Esophagus muscularis mucosa (tissue), 4 donors: ENCODE measurements around the gene MED13L. TPM values are rescaled to one million over a fixed set of nuclear protein-coding genes. Genes with fewer than 3 reads are reported as not detected.

Experiments
- DNase-seq: peaks from one replicate; pipeline ENCODE4 v3.0.0-alpha.2; 2017; ENCODE audit errors: extremely low spot score
- H3K27ac ChIP-seq, 4 donors: fragments of 200-600 bp; sonication (generic); replicated peaks in 1 of 4; 1 replicate in 3 of 4; 2 replicates in 1 of 4; pipeline ENCODE4 v1.5.1; 2016 to 2019; ENCODE audit warnings: mild to moderate bottlenecking in 1 of 4
- H3K27me3 ChIP-seq, 4 donors: fragments of 200-600 bp; sonication (generic); one replicate each; pipeline versions ENCODE4 v1.5.1 to v1.6.0; 2016 to 2019
- H3K36me3 ChIP-seq, 4 donors: fragments of 200-600 bp; sonication (generic); one replicate each; pipeline ENCODE4 v1.5.1; 2016 to 2019
- H3K4me1 ChIP-seq, 4 donors: fragments of 200-600 bp; sonication (generic); one replicate each; pipeline ENCODE4 v1.5.1; 2016 to 2019
- H3K4me3 ChIP-seq, 4 donors: fragments of 200-600 bp; sonication (generic); 1 replicate in 2 of 4; 2 replicates in 2 of 4; pipeline ENCODE4 v1.5.1; 2016 to 2019; ENCODE audit warnings: mild to moderate bottlenecking in 4 of 4, moderate library complexity in 1 of 4
- H3K9me3 ChIP-seq, 4 donors: fragments of 200-600 bp; sonication (generic); 1 replicate in 3 of 4; 2 replicates in 1 of 4; pipeline ENCODE4 v1.5.1; 2016 to 2019
- CTCF ChIP-seq, 3 experiments: fragments of 200-600 bp in 2 of 3; fragments of 450-650 bp in 1 of 3; sonication (generic) in 2 of 3; IDR thresholded peaks; one replicate each; pipeline ENCODE4 v1.5.1; 2017 to 2019; ENCODE audit warnings: antibody characterized with exemption in 3 of 3, mild to moderate bottlenecking in 2 of 3, moderate library complexity in 1 of 3
- EP300 ChIP-seq: sonication (generic); formaldehyde crosslinking; IDR thresholded peaks from one replicate; pipeline ENCODE4 v1.6.1; 2017; ENCODE audit warnings: antibody characterized with exemption
- POLR2A ChIP-seq: fragments of 450-650 bp; IDR thresholded peaks from one replicate; pipeline ENCODE4 v1.6.1; 2017; ENCODE audit warnings: antibody characterized with exemption, moderate library complexity, mild to moderate bottlenecking, low read depth
- POLR2AphosphoS5 ChIP-seq, 2 donors: sonication (generic); formaldehyde crosslinking; IDR thresholded peaks; one replicate each; pipeline ENCODE4 v1.6.1; 2017; ENCODE audit warnings: antibody characterized with exemption in 2 of 2
- WGBS: methylation state at CpG from one replicate; pipeline ENCODE4 v1.1.5; 2018; 5-methylcytosine and 5-hydroxymethylcytosine counted together
- intact Hi-C: fragments of 100-400 bp; cut with DNase I; formaldehyde crosslinking; loops from one replicate; pipeline ENCODE4 v1.15.1; 2023
- total RNA-seq, 4 donors: library from RNA; depleted of rRNA; stranded (reverse); fragments of >200 nt; gene quantifications; one replicate each; pipeline versions ENCODE4 v1.1.0 to v1.2.1, GENCODE V29; 2016

The MED13L gene
- total RNA-seq, 4 donors from 2014 or later, result 141 to 350 (median 175) TPM

GRCh38 chr12:116174904-116175303, 102.6 kb downstream of the MED13L start:
- no peaks in the 10 kb centered on the region for H3K9me3 ChIP-seq
- intact Hi-C loops, result no loop called here
- DNase-seq, result no peak
- TF ChIP-seq POLR2AphosphoS5 (IDR thresholded peaks at IDR 0.05) (no peak), CTCF (IDR thresholded peaks at IDR 0.05) (no peak), EP300 (no peak), POLR2A (no peak)
- H3K4me3 ChIP-seq, result no peak overlapping the region
- H3K4me1 ChIP-seq, result peaks cover 30 to 68% (median 47%) of the 10 kb centered on the region in 4 donors
- 97% methylated on average over 4 of the region's 4 CpGs for WGBS
- no peak overlapping the region for H3K27ac ChIP-seq
- H3K36me3 ChIP-seq, result no peaks in the 10 kb centered on the region
- no peaks in the 10 kb centered on the region for H3K27me3 ChIP-seq

GRCh38 chr12:116174006-116174405, 103.5 kb downstream of the MED13L start:
- Histone ChIP-seq H3K36me3 (no peaks in the 10 kb centered on the region), H3K9me3 (no peaks in the 10 kb centered on the region), H3K27me3 (no peaks in the 10 kb centered on the region), H3K27ac (no peak overlapping the region), H3K4me3 (no peak overlapping the region), H3K4me1 (peaks cover 30 to 59% (median 43%) of the 10 kb centered on the region in 4 donors)
- intact Hi-C loops, result no loop called here
- 93% methylated on average over 3 of the region's 3 CpGs for WGBS
- no peak for TF ChIP-seq POLR2AphosphoS5 (IDR thresholded peaks at IDR 0.05)
- no peak for TF ChIP-seq CTCF (IDR thresholded peaks at IDR 0.05)
- no peak for TF ChIP-seq EP300
- no peak for TF ChIP-seq POLR2A
- DNase-seq, result no peak

GRCh38 chr12:116172224-116172849, 105.2 kb downstream of the MED13L start:
- Histone ChIP-seq H3K4me1 (peaks cover 39 to 65% (median 52%) of the 10 kb centered on the region in 4 donors), H3K36me3 (no peaks in the 10 kb centered on the region), H3K27ac (no peak overlapping the region), H3K27me3 (no peaks in the 10 kb centered on the region), H3K4me3 (no peak overlapping the region), H3K9me3 (no peaks in the 10 kb centered on the region)
- TF ChIP-seq EP300, result no peak
- DNase-seq, result no peak
- intact Hi-C loops, result no loop called here
- WGBS, result 68% methylated on average over 10 of the region's 10 CpGs

GRCh38 chr12:116171549-116171948, 105.9 kb downstream of the MED13L start:
- WGBS, result 81% methylated on average over 3 of the region's 3 CpGs
- H3K9me3 ChIP-seq, result no peaks in the 10 kb centered on the region
- H3K4me3 ChIP-seq, result no peak overlapping the region
- H3K27ac ChIP-seq, result no peak overlapping the region
- peaks cover 45 to 70% (median 57%) of the 10 kb centered on the region in 4 donors for H3K4me1 ChIP-seq
- H3K36me3 ChIP-seq, result no peaks in the 10 kb centered on the region
- DNase-seq, result no peak
- TF ChIP-seq POLR2AphosphoS5 (IDR thresholded peaks at IDR 0.05), result no peak
- TF ChIP-seq CTCF (IDR thresholded peaks at IDR 0.05), result no peak
- no peak for TF ChIP-seq EP300
- TF ChIP-seq POLR2A, result no peak
- no peaks in the 10 kb centered on the region for H3K27me3 ChIP-seq
- intact Hi-C loops, result no loop called here

GRCh38 chr12:116169071-116169470, 108.4 kb downstream of the MED13L start:
- H3K4me3 ChIP-seq, result no peak overlapping the region
- H3K4me1 ChIP-seq, result peaks cover 58 to 74% (median 66%) of the 10 kb centered on the region in 4 donors
- no peaks in the 10 kb centered on the region for H3K9me3 ChIP-seq
- 95% methylated on average over 1 of the region's 1 CpG for WGBS
- H3K36me3 ChIP-seq, result no peaks in the 10 kb centered on the region
- intact Hi-C loops, result no loop called here
- no peak for DNase-seq
- TF ChIP-seq POLR2A (no peak), POLR2AphosphoS5 (IDR thresholded peaks at IDR 0.05) (no peak), EP300 (no peak), CTCF (IDR thresholded peaks at IDR 0.05) (no peak)
- H3K27ac ChIP-seq, result no peak overlapping the region
- H3K27me3 ChIP-seq, result no peaks in the 10 kb centered on the region
